A673 (cell line): ENCODE results near the gene PRELP. TPM values are rescaled to one million over a fixed set of nuclear protein-coding genes. Genes with fewer than 3 reads are reported as not detected.

Experiments used
- BruUV-seq: library from RNA; stranded (reverse); fragments of 400-500 nt; replicated peaks from 2 replicates; lab custom pipeline; 2021; lab: Mats Ljungman, UMichigan
- CTCF ChIA-PET: fragments of 300-600 bp; sonication (Branson Sonifier 250); formaldehyde crosslinking; loops from one replicate; lab custom pipeline; 2022; ENCODE audit warnings: antibody characterized with exemption; lab: Charles Lee
- POLR2A ChIA-PET: fragments of 300-600 bp; sonication (Branson Sonifier 250); formaldehyde crosslinking; loops from one replicate; lab custom pipeline; 2022; ENCODE audit warnings: antibody characterized with exemption; ENCODE audit not compliant: low non-redundant PET; lab: Charles Lee
- DNase-seq: peaks from one replicate; pipeline ENCODE4 v3.0.0-alpha.2; 2015; ENCODE audit warnings: low spot score
- H3K27ac ChIP-seq: fragments of 200-600 bp; sonication (generic); 2 replicates; pipeline ENCODE4 v1.5.1; 2016; ENCODE audit warnings: mixed run types, low read depth, mild to moderate bottlenecking, mixed read lengths, antibody characterized with exemption, low read length; ENCODE audit not compliant: poor library complexity, severe bottlenecking
- H3K27me3 ChIP-seq: fragments of 200-600 bp; sonication (generic); replicated peaks from 2 replicates; pipeline ENCODE4 v1.6.1; 2017; ENCODE audit warnings: mixed run types, low read depth, mild to moderate bottlenecking, mixed read lengths, antibody characterized with exemption, low read length; ENCODE audit not compliant: insufficient read depth, poor library complexity
- H3K36me3 ChIP-seq: fragments of 200-600 bp; sonication (generic); 2 replicates; pipeline ENCODE4 v1.6.1; 2016; ENCODE audit warnings: mixed run types, mild to moderate bottlenecking, mixed read lengths, antibody characterized with exemption, low read length; ENCODE audit not compliant: insufficient read depth, poor library complexity, severe bottlenecking
- H3K4me1 ChIP-seq: fragments of 200-600 bp; sonication (generic); 2 replicates; pipeline ENCODE4 v1.6.1; 2017; ENCODE audit warnings: mixed run types, mild to moderate bottlenecking, mixed read lengths, antibody characterized with exemption, low read length; ENCODE audit not compliant: insufficient read depth, poor library complexity, severe bottlenecking
- H3K4me3 ChIP-seq: fragments of 200-600 bp; sonication (generic); 2 replicates; pipeline ENCODE4 v1.5.1; 2016; ENCODE audit warnings: low read depth, mixed run types, mild to moderate bottlenecking, mixed read lengths, low read length; ENCODE audit not compliant: poor library complexity, severe bottlenecking
- H3K9me3 ChIP-seq: fragments of 200-600 bp; sonication (generic); 2 replicates; pipeline ENCODE4 v1.6.1; 2016; ENCODE audit warnings: mixed run types, low read depth, mild to moderate bottlenecking, mixed read lengths, antibody characterized with exemption, low read length; ENCODE audit not compliant: poor library complexity, severe bottlenecking
- CTCF ChIP-seq: fragments of 300-800, 200-600 bp; sonication (generic); conservative IDR thresholded peaks from 2 replicates; pipeline ENCODE4 v1.5.1; 2017; ENCODE audit warnings: low read depth, mild to moderate bottlenecking, antibody characterized with exemption, low read length, moderate library complexity, mixed read lengths
- EZH2 ChIP-seq: fragments of 200-600 bp; sonication (generic); IDR thresholded peaks from 2 replicates; pipeline ENCODE4 v1.6.1; 2017; ENCODE audit warnings: borderline replicate concordance, low read depth, mild to moderate bottlenecking, mixed read lengths, antibody characterized with exemption, low read length; ENCODE audit not compliant: poor library complexity, severe bottlenecking
- intact Hi-C: fragments of 100-400 bp; cut with micrococcal nuclease; formaldehyde crosslinking; loops from one replicate; pipeline ENCODE4 v1.10.0; 2022; ENCODE audit not compliant: unreplicated experiment
- total RNA-seq: library from RNA; stranded (reverse); gene quantifications from 2 replicates; pipeline ENCODE4 v1.2.3, GENCODE V29; 2021

PRELP gene
- total RNA-seq, 1 experiment from 2014 or later: not detected

GRCh38 chr1:203511930-203512329, 36.3 kb downstream of the PRELP start:
- H3K27ac ChIP-seq: no peak overlapping the region
- H3K36me3 ChIP-seq: no peaks in the 10 kb centered on the region
- TF ChIP-seq CTCF: no peak
- TF ChIP-seq EZH2: no peak
- no TSS peak for BruUV-seq
- CTCF ChIA-PET: no interaction called here
- no peaks in the 10 kb centered on the region for H3K4me1 ChIP-seq
- DNase-seq: no peak
- POLR2A ChIA-PET: no interaction called here
- H3K4me3 ChIP-seq: no peak overlapping the region
- intact Hi-C loops: no loop called here
- no peaks in the 10 kb centered on the region for H3K9me3 ChIP-seq
- no peaks in the 10 kb centered on the region for H3K27me3 ChIP-seq

- H3K9me3 ChIP-seq: no peaks in the 10 kb centered on the region
- H3K4me3 ChIP-seq: no peak overlapping the region
- H3K36me3 ChIP-seq: no peaks in the 10 kb centered on the region
- ChIA-PET CTCF (no interaction called here), POLR2A (no interaction called here)
- H3K27ac ChIP-seq: no peak overlapping the region
- intact Hi-C loops: no loop called here
- no peaks in the 10 kb centered on the region for H3K27me3 ChIP-seq
- no peak for DNase-seq
- no peaks in the 10 kb centered on the region for H3K4me1 ChIP-seq
- BruUV-seq: no TSS peak
- TF ChIP-seq EZH2: no peak
- no peak for TF ChIP-seq CTCF
Observed at GRCh38 chr1:203512517-203512847, 36.9 kb downstream of the PRELP start.

- no peaks in the 10 kb centered on the region for H3K36me3 ChIP-seq
- no peaks in the 10 kb centered on the region for H3K9me3 ChIP-seq
- H3K4me1 ChIP-seq: no peaks in the 10 kb centered on the region
- intact Hi-C loops: no loop called here
- H3K27me3 ChIP-seq: no peaks in the 10 kb centered on the region
- CTCF ChIA-PET: no interaction called here
- no TSS peak for BruUV-seq
- no peak for TF ChIP-seq EZH2
- no peak for TF ChIP-seq CTCF
- no peak overlapping the region for H3K4me3 ChIP-seq
- no peak overlapping the region for H3K27ac ChIP-seq
- peak; percentile 42 for DNase-seq
- POLR2A ChIA-PET: no interaction called here
Observed at GRCh38 chr1:203512848-203513584, 37.4 kb downstream of the PRELP start.
